Natural killer cell (primary cell): ENCODE data around the gene TMEM135. TPM values are rescaled to one million over a fixed set of nuclear protein-coding genes. Genes with fewer than 3 reads are reported as not detected.

Source experiments
- ATAC-seq, 3 donors: fragments of 150-1000 bp in 2 of 3; fragments of 200-7000 bp in 1 of 3; cut with Tn5 transposase; 1 replicate in 1 of 3; 2 replicates in 2 of 3; pipeline ENCODE4 v1.10.0; 2021; ENCODE audit warnings: mild to moderate bottlenecking in 2 of 3, moderate library complexity in 2 of 3
- DNase-seq, 2 donors: peaks; one replicate each; pipeline versions ENCODE4 v3.0.0 to v3.0.0-alpha.2; 2013 to 2021; ENCODE audit warnings: mixed read lengths in 1 of 2
- H3K27ac ChIP-seq: one replicate; pipeline ENCODE4 v1.5.1; 2013; ENCODE audit warnings: mild to moderate bottlenecking, low read length
- H3K27me3 ChIP-seq: one replicate; pipeline ENCODE4 v1.6.1; 2013; ENCODE audit warnings: low read length; ENCODE audit not compliant: control insufficient read depth, insufficient read depth
- H3K36me3 ChIP-seq: one replicate; pipeline ENCODE4 v1.6.1; 2013; ENCODE audit warnings: low read length; ENCODE audit not compliant: control insufficient read depth, insufficient read depth
- H3K4me1 ChIP-seq: one replicate; pipeline ENCODE4 v1.6.1; 2013; ENCODE audit warnings: low read length; ENCODE audit not compliant: control insufficient read depth, insufficient read depth
- H3K4me3 ChIP-seq: one replicate; pipeline ENCODE4 v1.5.1; 2013; ENCODE audit warnings: low read length
- H3K9me3 ChIP-seq: one replicate; pipeline ENCODE4 v1.6.1; 2013; ENCODE audit warnings: low read length; ENCODE audit not compliant: control insufficient read depth, insufficient read depth
- H3K27ac Mint-ChIP-seq, 2 donors: one replicate each; pipeline ENCODE4 v1.8.0; 2022; ENCODE audit warnings: mild to moderate bottlenecking in 2 of 2, mixed read lengths in 2 of 2, moderate library complexity in 1 of 2
- H3K27me3 Mint-ChIP-seq, 2 donors: one replicate each; pipeline ENCODE4 v1.8.0; 2022; ENCODE audit warnings: low read depth in 2 of 2, mixed read lengths in 2 of 2
- H3K36me3 Mint-ChIP-seq: one replicate; pipeline ENCODE4 v1.8.0; 2022; ENCODE audit warnings: mixed read lengths
- H3K4me1 Mint-ChIP-seq, 2 donors: one replicate each; pipeline ENCODE4 v1.8.0; 2022; ENCODE audit warnings: mixed read lengths in 2 of 2
- H3K4me3 Mint-ChIP-seq: one replicate; pipeline ENCODE4 v1.8.0; 2022; ENCODE audit warnings: mild to moderate bottlenecking, moderate library complexity, mixed read lengths
- H3K9me3 Mint-ChIP-seq, 2 donors: one replicate each; pipeline ENCODE4 v1.8.0; 2022; ENCODE audit warnings: mixed read lengths in 2 of 2
- CTCF ChIP-seq: fragments of 200-600 bp; IDR thresholded peaks from one replicate; pipeline ENCODE4 v1.8.0; 2022; ENCODE audit warnings: antibody characterized with exemption
- WGBS: methylation state at CpG from one replicate; pipeline ENCODE4 v1.1.7; 2013; ENCODE audit warnings: missing lambda C conversion rate; ENCODE audit not compliant: insufficient coverage; 5-methylcytosine and 5-hydroxymethylcytosine counted together
- intact Hi-C: fragments of 100-400 bp; cut with micrococcal nuclease; formaldehyde crosslinking; loops from one replicate; pipeline ENCODE4 v1.14.2; 2022
- total RNA-seq, 4 donors: library from RNA; stranded (reverse); fragments of 120-200 nt in 1 of 4; gene quantifications; one replicate each; pipeline versions ENCODE4 v1.2.3 to v1.2.4, GENCODE V29; 2013 to 2022

The TMEM135 gene
- total RNA-seq, 3 donors from 2014 or later (not counting 1 experiment from before 2014, with no cell fraction given), result 18.8 to 42.0 (median 36.1) TPM

- DNase-seq, result no peak
- ATAC-seq, result no peak
- no peaks in the 10 kb centered on the region for H3K9me3 ChIP-seq
- intact Hi-C loops, result no loop called here
- Mint-ChIP-seq H3K36me3 (no peaks in the 10 kb centered on the region), H3K4me3 (no peak overlapping the region), H3K4me1 (peaks cover 0 to under 1% of the 10 kb centered on the region in 2 donors), H3K9me3 (no peaks in the 10 kb centered on the region), H3K27me3 (no peaks in the 10 kb centered on the region), H3K27ac (no peak overlapping the region)
- H3K36me3 ChIP-seq, result no peaks in the 10 kb centered on the region
- no CpG with 5 or more reads among the region's 1 CpG for WGBS
- no peak for TF ChIP-seq CTCF
- H3K27me3 ChIP-seq, result no peaks in the 10 kb centered on the region
- no peak overlapping the region for H3K4me3 ChIP-seq
- H3K27ac ChIP-seq, result no peak overlapping the region
- H3K4me1 ChIP-seq, result no peaks in the 10 kb centered on the region
Observed at GRCh38 chr11:87239531-87239930, 201.8 kb downstream of the TMEM135 start.

- H3K36me3 Mint-ChIP-seq, result peaks cover 1% of the 10 kb centered on the region
- TF ChIP-seq CTCF, result no peak
- no peak for ATAC-seq
- H3K36me3 ChIP-seq, result no peaks in the 10 kb centered on the region
- peaks cover 6% of the 10 kb centered on the region for H3K4me1 ChIP-seq
- H3K27me3 Mint-ChIP-seq, result no peaks in the 10 kb centered on the region
- no peak for DNase-seq
- 97% methylated on average over 3 of the region's 4 CpGs for WGBS
- no peaks in the 10 kb centered on the region for H3K9me3 ChIP-seq
- peaks cover 24 to 38% of the 10 kb centered on the region in 2 donors for H3K4me1 Mint-ChIP-seq
- H3K4me3 ChIP-seq, result no peak overlapping the region
- H3K27ac Mint-ChIP-seq, result peak overlapping the region; percentile 19 to 69
- no peak overlapping the region for H3K4me3 Mint-ChIP-seq
- intact Hi-C loops, result no loop called here
- H3K27ac ChIP-seq, result no peak overlapping the region
- H3K9me3 Mint-ChIP-seq, result no peaks in the 10 kb centered on the region
- H3K27me3 ChIP-seq, result no peaks in the 10 kb centered on the region
Observed at GRCh38 chr11:87251560-87251959, 213.8 kb downstream of the TMEM135 start.

GRCh38 chr11:87252869-87253268 is 215.1 kb downstream of the TMEM135 start:
- no peak overlapping the region for H3K4me3 ChIP-seq
- H3K27ac ChIP-seq, result no peak overlapping the region
- H3K36me3 ChIP-seq, result no peaks in the 10 kb centered on the region
- intact Hi-C loops, result no loop called here
- H3K4me1 Mint-ChIP-seq, result peaks cover 24 to 38% of the 10 kb centered on the region in 2 donors
- H3K27me3 Mint-ChIP-seq, result no peaks in the 10 kb centered on the region
- peaks cover 6% of the 10 kb centered on the region for H3K4me1 ChIP-seq
- DNase-seq, result no peak
- no peak for TF ChIP-seq CTCF
- H3K36me3 Mint-ChIP-seq, result no peaks in the 10 kb centered on the region
- H3K27me3 ChIP-seq, result no peaks in the 10 kb centered on the region
- no peaks in the 10 kb centered on the region for H3K9me3 Mint-ChIP-seq
- H3K4me3 Mint-ChIP-seq, result no peak overlapping the region
- H3K9me3 ChIP-seq, result no peaks in the 10 kb centered on the region
- peak overlapping the region in 1 of 2 donors; percentile 69 for H3K27ac Mint-ChIP-seq
- ATAC-seq, result peak; percentile 54 to 84 (median 83)

- intact Hi-C loops, result no loop called here
- WGBS, result 100% methylated on average over 1 of the region's 2 CpGs
- DNase-seq, result no peak
- Mint-ChIP-seq H3K27ac (peak overlapping the region in 1 of 2 donors; percentile 74), H3K4me1 (peaks cover 24 to 28% of the 10 kb centered on the region in 2 donors), H3K9me3 (no peaks in the 10 kb centered on the region), H3K36me3 (no peaks in the 10 kb centered on the region), H3K4me3 (no peak overlapping the region), H3K27me3 (no peaks in the 10 kb centered on the region)
- ATAC-seq, result no peak
- Histone ChIP-seq H3K27ac (no peak overlapping the region), H3K36me3 (no peaks in the 10 kb centered on the region), H3K27me3 (no peaks in the 10 kb centered on the region), H3K4me1 (peaks cover 6% of the 10 kb centered on the region), H3K9me3 (no peaks in the 10 kb centered on the region), H3K4me3 (no peak overlapping the region)
- TF ChIP-seq CTCF, result no peak
Observed at GRCh38 chr11:87254562-87254961, 216.8 kb downstream of the TMEM135 start.
